SU-DHL-6 (cell line): ENCODE measurements around the gene GPN2.

Experiments used
- H2AFZ ChIP-seq: fragments of 200-600 bp; sonication (generic); 2 replicates; pipeline ENCODE4 v1.6.1; 2014; ENCODE audit warnings: low read depth, mild to moderate bottlenecking, moderate library complexity, mixed read lengths, antibody characterized with exemption, low read length; ENCODE audit not compliant: severe bottlenecking
- H3F3A ChIP-seq: fragments of 200-600 bp; shearing (Covaris generic); 2 replicates; pipeline ENCODE4 v1.6.0; 2016; ENCODE audit warnings: antibody characterized with exemption, mild to moderate bottlenecking; ENCODE audit not compliant: insufficient read depth
- H3K27ac ChIP-seq: fragments of 200-600 bp; sonication (generic); 2 replicates; pipeline ENCODE4 v1.5.1; 2016; ENCODE audit warnings: low read depth, mild to moderate bottlenecking, low read length, moderate library complexity, mixed read lengths
- H3K27me3 ChIP-seq: fragments of 200-600 bp; sonication (generic), shearing (Covaris generic); 2 replicates; pipeline ENCODE4 v1.6.0; 2014; ENCODE audit warnings: mild to moderate bottlenecking, low read length
- H3K36me3 ChIP-seq: fragments of 200-600 bp; sonication (generic); 2 replicates; pipeline ENCODE4 v1.6.1; 2014; ENCODE audit warnings: mild to moderate bottlenecking, low read length, mixed read lengths
- H3K4me2 ChIP-seq: fragments of 300-600, 200-600 bp; shearing (Covaris generic), sonication (generic); 2 replicates; pipeline ENCODE4 v1.6.0; 2014; ENCODE audit warnings: low read length, low read depth, mild to moderate bottlenecking; ENCODE audit not compliant: poor library complexity, severe bottlenecking
- H3K4me3 ChIP-seq: fragments of 200-600 bp; sonication (generic); 2 replicates; pipeline ENCODE4 v1.5.1; 2014; ENCODE audit warnings: antibody characterized with exemption, low read length, mild to moderate bottlenecking, mixed read lengths; ENCODE audit not compliant: insufficient read depth, poor library complexity, severe bottlenecking
- H3K79me2 ChIP-seq: fragments of 200-600 bp; sonication (generic); 2 replicates; pipeline ENCODE4 v1.6.1; 2014; ENCODE audit warnings: mild to moderate bottlenecking, low read length, moderate library complexity; ENCODE audit not compliant: insufficient read depth
- H3K9ac ChIP-seq: fragments of 200-600 bp; sonication (generic); 2 replicates; pipeline ENCODE4 v1.7.0; 2014; ENCODE audit warnings: mild to moderate bottlenecking, low read length
- H3K9me2 ChIP-seq: fragments of 200-600 bp; sonication (generic); replicated peaks from 2 replicates; pipeline ENCODE4 v1.6.1; 2014; ENCODE audit warnings: low read length; ENCODE audit not compliant: insufficient read depth
- H3K9me3 ChIP-seq: fragments of 200-600 bp; sonication (generic); 2 replicates; pipeline ENCODE4 v1.6.1; 2014; ENCODE audit warnings: low read length, mixed read lengths; ENCODE audit not compliant: insufficient read depth
- H4K20me1 ChIP-seq: fragments of 200-600 bp; sonication (generic); 2 replicates; pipeline ENCODE4 v1.6.1; 2014; ENCODE audit warnings: low read depth, mild to moderate bottlenecking, antibody characterized with exemption, low read length, moderate library complexity, mixed read lengths
- CTCF ChIP-seq: fragments of 200-600 bp; sonication (generic); IDR thresholded peaks from one replicate; pipeline ENCODE4 v1.5.1; 2017; ENCODE audit warnings: antibody characterized with exemption, mild to moderate bottlenecking, low read length, moderate library complexity; ENCODE audit not compliant: insufficient read depth, poor library complexity, severe bottlenecking
- EZH2phosphoT487 ChIP-seq: fragments of 200-600 bp; sonication (generic), shearing (Covaris generic); conservative IDR thresholded peaks from 2 replicates; pipeline ENCODE4 v1.6.1; 2018; ENCODE audit warnings: mild to moderate bottlenecking, antibody characterized with exemption, low read length, moderate library complexity, mixed read lengths

The GPN2 gene

GRCh38 chr1:26853600-26853999, 36.5 kb downstream of the GPN2 start:
- Histone ChIP-seq H4K20me1 (no peaks in the 10 kb centered on the region), H3K79me2 (no peaks in the 10 kb centered on the region), H3F3A (no peaks in the 10 kb centered on the region), H3K9ac (no peak overlapping the region), H3K9me2 (no peaks in the 10 kb centered on the region), H2AFZ (no peak overlapping the region), H3K9me3 (no peaks in the 10 kb centered on the region), H3K36me3 (no peaks in the 10 kb centered on the region), H3K4me3 (no peak overlapping the region), H3K4me2 (no peak overlapping the region), H3K27me3 (no peaks in the 10 kb centered on the region), H3K27ac (no peak overlapping the region)
- TF ChIP-seq CTCF = no peak

- Histone ChIP-seq H3K9ac (no peak overlapping the region), H3K79me2 (no peaks in the 10 kb centered on the region), H3K9me3 (no peaks in the 10 kb centered on the region), H3K36me3 (no peaks in the 10 kb centered on the region), H4K20me1 (no peaks in the 10 kb centered on the region), H3F3A (no peaks in the 10 kb centered on the region), H3K9me2 (no peaks in the 10 kb centered on the region), H3K4me3 (no peak overlapping the region), H2AFZ (no peak overlapping the region), H3K27ac (no peak overlapping the region), H3K4me2 (no peak overlapping the region), H3K27me3 (no peaks in the 10 kb centered on the region)
- TF ChIP-seq EZH2phosphoT487 = no peak
- TF ChIP-seq CTCF = peak; percentile 62
Observed at GRCh38 chr1:26853156-26853555, 36.9 kb downstream of the GPN2 start.

GRCh38 chr1:26852701-26853100, 37.4 kb downstream of the GPN2 start:
- Histone ChIP-seq H3K79me2 (no peaks in the 10 kb centered on the region), H3K9me3 (no peaks in the 10 kb centered on the region), H2AFZ (no peak overlapping the region), H4K20me1 (no peaks in the 10 kb centered on the region), H3K4me2 (no peak overlapping the region), H3K9me2 (no peaks in the 10 kb centered on the region), H3K27ac (no peak overlapping the region), H3K4me3 (no peak overlapping the region), H3K36me3 (no peaks in the 10 kb centered on the region), H3F3A (no peaks in the 10 kb centered on the region), H3K27me3 (no peaks in the 10 kb centered on the region), H3K9ac (no peak overlapping the region)
- no peak for TF ChIP-seq CTCF
- no peak for TF ChIP-seq EZH2phosphoT487

GRCh38 chr1:26851106-26851684, 38.9 kb downstream of the GPN2 start:
- Histone ChIP-seq H3K36me3 (no peaks in the 10 kb centered on the region), H3K27me3 (no peaks in the 10 kb centered on the region), H2AFZ (no peak overlapping the region), H3F3A (no peaks in the 10 kb centered on the region), H3K9me3 (no peaks in the 10 kb centered on the region), H3K27ac (no peak overlapping the region), H4K20me1 (no peaks in the 10 kb centered on the region), H3K9me2 (no peaks in the 10 kb centered on the region), H3K79me2 (no peaks in the 10 kb centered on the region), H3K4me2 (no peak overlapping the region), H3K4me3 (no peak overlapping the region), H3K9ac (no peak overlapping the region)
- no peak for TF ChIP-seq CTCF
